ENCODE data around the gene DUSP3.

- TF ChIP-seq CREB1 (IDR thresholded peaks at IDR 0.05; ENCODE audit: low read depth) (no peak), EP300 (IDR thresholded peaks at IDR 0.05; ENCODE audit: borderline replicate concordance) (no peak)
Measured at GRCh38 chr17:43737722-43738121, 41.1 kb downstream of the DUSP3 start.
